Gastroesophageal sphincter (tissue), 4 donors: ENCODE measurements around the gene NEK2. TPM values are rescaled to one million over a fixed set of nuclear protein-coding genes. Genes with fewer than 3 reads are reported as not detected.

Experiments
- ATAC-seq: fragments of 150-250 bp; one replicate; pipeline ENCODE4 v1.9.1; 2016; ENCODE audit warnings: mild to moderate bottlenecking, moderate library complexity
- H3K27ac ChIP-seq, 4 donors: fragments of 200-600 bp; sonication (generic) in 3 of 4; 1 replicate in 3 of 4; 2 replicates in 1 of 4; pipeline ENCODE4 v1.5.1; 2016 to 2019
- H3K27me3 ChIP-seq: fragments of 200-600 bp; sonication (generic); one replicate; pipeline ENCODE4 v1.5.1; 2019
- H3K36me3 ChIP-seq, 2 donors: fragments of 200-600 bp; sonication (generic); one replicate each; pipeline ENCODE4 v1.5.1; 2019; ENCODE audit warnings: control low read depth in 1 of 2
- H3K4me1 ChIP-seq, 3 donors: fragments of 200-600 bp; sonication (generic); 1 replicate in 2 of 3; 2 replicates in 1 of 3; pipeline ENCODE4 v1.5.1; 2016 to 2019; ENCODE audit warnings: control low read depth in 2 of 3
- H3K4me3 ChIP-seq, 2 donors: fragments of 200-600 bp; sonication (generic); one replicate each; pipeline ENCODE4 v1.5.1; 2019; ENCODE audit warnings: mild to moderate bottlenecking in 1 of 2, moderate library complexity in 1 of 2
- H3K9me3 ChIP-seq, 3 donors: fragments of 200-600 bp; sonication (generic); one replicate each; pipeline ENCODE4 v1.5.1; 2017 to 2019; ENCODE audit warnings: control low read depth in 2 of 3
- EP300 ChIP-seq: sonication (generic); formaldehyde crosslinking; IDR thresholded peaks from one replicate; pipeline ENCODE4 v1.6.1; 2017; ENCODE audit warnings: antibody characterized with exemption, mild to moderate bottlenecking
- POLR2A ChIP-seq, 2 donors: fragments of 450-650 bp; IDR thresholded peaks; one replicate each; pipeline ENCODE4 v1.6.1; 2017; ENCODE audit warnings: antibody characterized with exemption in 2 of 2, mild to moderate bottlenecking in 2 of 2, moderate library complexity in 1 of 2
- POLR2AphosphoS5 ChIP-seq: sonication (generic); formaldehyde crosslinking; IDR thresholded peaks from one replicate; pipeline ENCODE4 v1.6.1; 2017; ENCODE audit warnings: antibody characterized with exemption
- WGBS, 2 donors: methylation state at CpG; one replicate each; pipeline ENCODE4 v1.1.5; 2018; ENCODE audit warnings: low coverage in 1 of 2; 5-methylcytosine and 5-hydroxymethylcytosine counted together
- total RNA-seq, 4 donors: library from RNA; depleted of rRNA; stranded (reverse); fragments of >200 nt; gene quantifications; one replicate each; pipeline ENCODE4 v1.1.0, GENCODE V29; 2016
- TF ChIP-seq, protein P1 (sequence below), 4 experiments: fragments of 200-600 bp in 2 of 4; fragments of 450-650 bp in 2 of 4; sonication (generic) in 1 of 4; IDR thresholded peaks; one replicate each; pipeline ENCODE4 v1.5.1; 2017 to 2019; ENCODE audit warnings: antibody characterized with exemption in 4 of 4, mild to moderate bottlenecking in 2 of 4, moderate library complexity in 2 of 4

Gene NEK2
- total RNA-seq, 4 donors from 2014 or later: 0.59 TPM; not detected in 3

DNA sequence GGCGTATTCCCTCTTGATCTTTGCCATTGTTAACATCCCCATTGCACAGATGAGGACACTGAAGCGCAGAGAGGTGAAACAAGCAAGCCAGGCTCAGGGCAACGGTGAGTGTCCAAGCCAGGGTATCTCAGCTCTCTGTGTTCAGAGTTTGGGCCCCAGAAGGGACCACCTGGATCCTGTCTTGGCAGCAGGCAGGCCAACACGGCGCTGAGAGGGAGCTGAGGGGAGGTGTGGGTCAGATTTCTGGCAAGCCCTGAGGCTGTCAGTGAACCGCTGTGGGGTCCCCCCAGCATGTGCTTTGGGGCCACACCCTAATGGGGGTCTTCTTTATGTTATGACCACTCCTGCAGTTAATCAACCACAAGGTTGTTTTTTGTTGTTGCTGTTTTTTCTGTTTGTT, 23.1 kb downstream of the NEK2 start:
- Histone ChIP-seq H3K4me3 (no peak overlapping the region), H3K27ac (no peak overlapping the region), H3K4me1 (peaks cover 0 to 17% (median 0%) of the 10 kb centered on the region in 3 donors), H3K36me3 (no peaks in the 10 kb centered on the region), H3K9me3 (no peaks in the 10 kb centered on the region), H3K27me3 (no peaks in the 10 kb centered on the region)
- no peak for ATAC-seq
- TF ChIP-seq EP300: no peak
- no peak for TF ChIP-seq POLR2AphosphoS5
- TF ChIP-seq POLR2A (IDR thresholded peaks at IDR 0.05): no peak
- TF ChIP-seq, protein P1, sequence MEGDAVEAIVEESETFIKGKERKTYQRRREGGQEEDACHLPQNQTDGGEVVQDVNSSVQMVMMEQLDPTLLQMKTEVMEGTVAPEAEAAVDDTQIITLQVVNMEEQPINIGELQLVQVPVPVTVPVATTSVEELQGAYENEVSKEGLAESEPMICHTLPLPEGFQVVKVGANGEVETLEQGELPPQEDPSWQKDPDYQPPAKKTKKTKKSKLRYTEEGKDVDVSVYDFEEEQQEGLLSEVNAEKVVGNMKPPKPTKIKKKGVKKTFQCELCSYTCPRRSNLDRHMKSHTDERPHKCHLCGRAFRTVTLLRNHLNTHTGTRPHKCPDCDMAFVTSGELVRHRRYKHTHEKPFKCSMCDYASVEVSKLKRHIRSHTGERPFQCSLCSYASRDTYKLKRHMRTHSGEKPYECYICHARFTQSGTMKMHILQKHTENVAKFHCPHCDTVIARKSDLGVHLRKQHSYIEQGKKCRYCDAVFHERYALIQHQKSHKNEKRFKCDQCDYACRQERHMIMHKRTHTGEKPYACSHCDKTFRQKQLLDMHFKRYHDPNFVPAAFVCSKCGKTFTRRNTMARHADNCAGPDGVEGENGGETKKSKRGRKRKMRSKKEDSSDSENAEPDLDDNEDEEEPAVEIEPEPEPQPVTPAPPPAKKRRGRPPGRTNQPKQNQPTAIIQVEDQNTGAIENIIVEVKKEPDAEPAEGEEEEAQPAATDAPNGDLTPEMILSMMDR (IDR thresholded peaks at IDR 0.05): no peak
- WGBS, 2 donors: 86 to 90% methylated on average over 2 to 3 of the region's 6 CpGs

DNA sequence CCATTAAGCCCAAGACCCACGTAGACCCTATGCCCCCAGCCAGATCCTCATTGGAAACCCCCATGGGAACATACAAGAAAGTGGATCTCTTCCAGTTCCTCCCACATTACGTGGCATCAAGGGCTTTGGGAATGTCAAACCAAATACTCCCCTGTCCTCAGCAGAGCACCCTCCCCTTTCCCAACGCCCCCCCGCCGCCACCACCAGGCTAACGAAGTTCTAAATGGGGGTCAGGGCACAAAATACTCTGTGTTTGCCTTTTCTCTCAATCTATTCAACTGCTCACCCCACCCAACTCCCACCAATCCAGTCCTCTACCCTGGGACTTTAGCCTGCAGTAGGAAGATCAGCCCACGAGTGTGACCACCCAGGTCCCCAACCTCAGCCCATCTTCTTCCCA, 24.5 kb downstream of the NEK2 start:
- no peak overlapping the region for H3K4me3 ChIP-seq
- WGBS, 2 donors: 90 to 100% methylated on average over 4 to 7 of the region's 7 CpGs

DNA sequence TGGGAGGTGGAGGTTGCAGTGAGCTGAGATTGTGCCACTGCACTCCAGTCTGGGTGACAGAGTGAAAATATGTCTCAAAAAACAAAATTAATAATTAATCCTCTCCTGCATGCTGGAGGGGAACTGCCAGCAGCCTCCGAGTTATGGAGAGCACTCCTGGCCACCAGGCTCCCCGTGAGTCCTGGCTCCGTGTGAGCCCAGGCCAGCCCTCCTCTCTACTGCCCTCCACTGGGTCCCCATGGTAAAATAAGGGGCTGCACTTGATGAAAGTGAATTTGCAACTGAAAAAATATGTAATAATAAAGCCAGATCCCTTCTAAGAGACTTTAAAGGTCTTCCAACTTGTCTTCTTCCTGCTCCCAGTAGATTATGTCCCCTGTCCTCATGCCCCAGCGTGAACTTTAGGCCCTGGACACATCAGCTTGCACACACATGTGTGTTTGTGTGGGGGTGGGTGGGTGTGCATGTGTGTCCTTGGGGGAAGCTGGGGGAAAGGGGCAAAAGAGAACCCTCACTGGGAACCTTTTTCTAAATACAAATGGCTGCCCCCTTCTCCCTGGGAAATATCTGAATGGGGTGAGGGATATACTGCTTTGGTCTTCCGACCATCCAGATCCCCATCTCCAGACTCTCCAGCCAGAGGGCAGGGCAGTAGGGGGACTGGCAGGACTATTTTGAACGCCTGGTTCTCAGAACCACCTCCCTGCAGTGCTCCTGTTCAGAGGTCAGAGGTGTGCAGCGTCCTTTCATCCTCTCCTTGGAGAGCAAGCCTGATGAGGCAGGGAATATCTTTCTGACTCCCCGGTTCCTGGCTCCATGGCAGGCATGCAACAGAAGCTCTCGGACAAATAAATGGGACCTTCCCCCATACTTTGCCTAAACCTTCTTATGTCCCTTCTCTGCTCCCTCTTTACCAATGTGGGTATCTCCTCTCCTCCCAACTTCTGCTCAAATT, 26.2 kb downstream of the NEK2 start:
- Histone ChIP-seq H3K4me3 (no peak overlapping the region), H3K27me3 (no peaks in the 10 kb centered on the region), H3K9me3 (no peaks in the 10 kb centered on the region), H3K27ac (no peak overlapping the region), H3K36me3 (no peaks in the 10 kb centered on the region), H3K4me1 (peaks cover 0 to 10% (median 0%) of the 10 kb centered on the region in 3 donors)
- TF ChIP-seq, protein P1 (IDR thresholded peaks at IDR 0.05): peak in 2 of 4 experiments; percentile 67 to 80
- TF ChIP-seq POLR2A (IDR thresholded peaks at IDR 0.05): no peak
- ATAC-seq: peak; percentile 84
- 31 to 96% methylated on average over 4 to 9 of the region's 9 CpGs for WGBS, 2 donors

More for the DNA sequence above, 24.5 kb downstream of the NEK2 start:
- TF ChIP-seq, protein P1 (IDR thresholded peaks at IDR 0.05): no peak
- TF ChIP-seq EP300 (no peak), POLR2A (IDR thresholded peaks at IDR 0.05) (no peak), POLR2AphosphoS5 (no peak)
- H3K36me3 ChIP-seq: no peaks in the 10 kb centered on the region
- ATAC-seq: no peak
- no peaks in the 10 kb centered on the region for H3K27me3 ChIP-seq
- H3K9me3 ChIP-seq: no peaks in the 10 kb centered on the region
- no peak overlapping the region for H3K27ac ChIP-seq
- H3K4me1 ChIP-seq: peaks cover 0 to 17% (median 0%) of the 10 kb centered on the region in 3 donors

DNA sequence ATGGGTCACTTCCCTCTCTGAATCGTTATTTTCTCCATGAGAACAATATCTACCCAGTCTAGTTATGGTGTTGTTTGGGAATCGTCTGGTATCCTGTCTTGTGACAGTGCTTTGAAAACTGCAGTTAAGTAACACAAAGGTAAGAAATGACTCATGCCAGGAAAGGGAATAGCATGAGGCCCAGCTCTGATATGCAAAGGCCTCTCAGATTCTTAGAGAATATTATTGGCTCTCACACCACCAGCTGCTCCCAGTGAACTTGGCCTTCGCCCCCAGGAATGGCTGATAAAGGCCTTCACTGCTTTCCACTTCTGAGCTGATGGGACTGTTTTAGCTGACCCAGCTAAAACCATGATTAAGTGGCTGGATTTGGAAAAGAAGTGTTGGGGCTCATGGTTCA, 27.1 kb downstream of the NEK2 start:
- no peaks in the 10 kb centered on the region for H3K36me3 ChIP-seq
- peaks cover 0 to 19% (median 0%) of the 10 kb centered on the region in 3 donors for H3K4me1 ChIP-seq
- ATAC-seq: no peak
- TF ChIP-seq POLR2AphosphoS5: no peak
- no peaks in the 10 kb centered on the region for H3K9me3 ChIP-seq
- no peaks in the 10 kb centered on the region for H3K27me3 ChIP-seq
- WGBS, 2 donors: no CpG with 5 or more reads among the region's 3 CpGs
- no peak overlapping the region for H3K4me3 ChIP-seq
- no peak overlapping the region for H3K27ac ChIP-seq

DNA sequence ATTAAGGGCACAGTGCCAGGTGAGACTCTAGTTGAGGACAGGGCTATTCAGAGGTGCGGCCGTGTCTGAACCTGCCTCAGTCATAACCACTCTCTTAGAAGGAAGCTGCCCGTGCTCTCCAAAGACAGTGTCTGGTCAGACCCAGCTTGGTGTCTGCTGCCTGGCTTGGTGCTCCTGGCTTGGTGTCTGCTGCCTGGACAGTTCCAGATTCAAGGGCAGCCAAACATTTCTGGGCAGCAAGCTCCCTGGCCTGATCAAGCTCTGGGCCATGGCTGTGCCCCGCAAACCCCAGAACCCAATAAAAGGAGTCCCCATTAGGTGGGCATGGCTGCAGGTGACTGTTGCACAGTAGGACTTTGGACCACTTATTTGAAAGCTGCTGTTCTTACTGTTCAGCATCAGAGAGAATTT, 27.7 kb downstream of the NEK2 start:
- Histone ChIP-seq H3K27ac (no peak overlapping the region), H3K27me3 (no peaks in the 10 kb centered on the region), H3K4me1 (peaks cover 0 to 25% (median 0%) of the 10 kb centered on the region in 3 donors), H3K36me3 (no peaks in the 10 kb centered on the region), H3K9me3 (no peaks in the 10 kb centered on the region), H3K4me3 (no peak overlapping the region)
- ATAC-seq: no peak
- 79% methylated on average over 3 of the region's 4 CpGs; no CpG with 5 or more reads in 1 of the 2 donors for WGBS, 2 donors
- no peak for TF ChIP-seq EP300
- TF ChIP-seq POLR2AphosphoS5: no peak
- no peak for TF ChIP-seq POLR2A (IDR thresholded peaks at IDR 0.05)
- TF ChIP-seq, protein P1 (IDR thresholded peaks at IDR 0.05): no peak
